Activated CD4-positive, CD25-positive, alpha-beta regulatory T cell treated with anti-CD3 and anti-CD28 coated beads, Interleukin-2, amount 50 U/mL, for 16 hours (primary cell): ENCODE measurements around the gene CKAP2L.

ENCODE experiments used
- DNase-seq: peaks from one replicate; pipeline ENCODE4 v3.0.0-alpha.2; 2020; ENCODE audit warnings: low read depth, low spot score

Gene CKAP2L, protein sequence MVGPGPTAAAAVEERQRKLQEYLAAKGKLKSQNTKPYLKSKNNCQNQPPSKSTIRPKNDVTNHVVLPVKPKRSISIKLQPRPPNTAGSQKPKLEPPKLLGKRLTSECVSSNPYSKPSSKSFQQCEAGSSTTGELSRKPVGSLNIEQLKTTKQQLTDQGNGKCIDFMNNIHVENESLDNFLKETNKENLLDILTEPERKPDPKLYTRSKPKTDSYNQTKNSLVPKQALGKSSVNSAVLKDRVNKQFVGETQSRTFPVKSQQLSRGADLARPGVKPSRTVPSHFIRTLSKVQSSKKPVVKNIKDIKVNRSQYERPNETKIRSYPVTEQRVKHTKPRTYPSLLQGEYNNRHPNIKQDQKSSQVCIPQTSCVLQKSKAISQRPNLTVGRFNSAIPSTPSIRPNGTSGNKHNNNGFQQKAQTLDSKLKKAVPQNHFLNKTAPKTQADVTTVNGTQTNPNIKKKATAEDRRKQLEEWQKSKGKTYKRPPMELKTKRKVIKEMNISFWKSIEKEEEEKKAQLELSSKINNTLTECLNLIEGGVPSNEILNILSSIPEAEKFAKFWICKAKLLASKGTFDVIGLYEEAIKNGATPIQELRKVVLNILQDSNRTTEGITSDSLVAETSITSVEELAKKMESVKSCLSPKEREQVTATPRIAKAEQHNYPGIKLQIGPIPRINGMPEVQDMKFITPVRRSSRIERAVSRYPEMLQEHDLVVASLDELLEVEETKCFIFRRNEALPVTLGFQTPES

GRCh38 chr2:112764071-112765044 is at the start of gene CKAP2L:
TSS of gene CKAP2L (minus strand) at chr2:112764609. CDS start at chr2:112764598, 11 bp downstream.
- DNase-seq: peak; percentile 96

DNA sequence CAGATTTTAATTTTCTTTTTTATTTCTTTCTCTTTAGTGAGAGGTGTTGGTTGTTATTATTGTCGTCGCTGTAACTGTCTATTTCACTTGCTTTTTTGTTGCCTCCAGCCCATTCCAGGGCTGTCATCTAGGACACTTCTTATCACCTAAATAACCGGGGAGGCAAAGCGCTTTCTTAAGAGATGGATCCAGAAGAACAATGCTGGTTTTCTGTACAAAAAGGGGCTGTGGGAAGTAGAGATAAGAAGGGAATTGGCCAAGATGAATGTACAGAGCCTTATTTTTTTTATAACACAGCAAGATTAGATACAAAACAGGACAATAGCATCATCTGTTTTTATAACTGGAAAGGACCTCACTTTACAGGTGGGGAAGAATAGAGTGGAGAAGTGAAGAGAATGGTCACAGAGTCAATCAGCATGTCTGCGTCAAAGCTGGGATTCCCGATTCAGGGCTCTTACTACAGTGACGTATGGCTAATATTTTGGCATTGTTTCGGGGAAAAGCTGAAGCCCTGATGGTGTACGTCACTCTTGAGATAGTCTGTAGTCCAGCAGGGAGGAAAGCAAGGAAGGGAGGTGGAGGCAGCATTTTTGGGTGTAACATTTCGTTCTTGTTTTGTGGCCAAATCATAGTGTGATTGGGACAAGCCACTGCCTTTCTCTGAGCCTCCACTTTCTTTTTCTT is 49.0 kb upstream of the CKAP2L start:
- no peak for DNase-seq

DNA sequence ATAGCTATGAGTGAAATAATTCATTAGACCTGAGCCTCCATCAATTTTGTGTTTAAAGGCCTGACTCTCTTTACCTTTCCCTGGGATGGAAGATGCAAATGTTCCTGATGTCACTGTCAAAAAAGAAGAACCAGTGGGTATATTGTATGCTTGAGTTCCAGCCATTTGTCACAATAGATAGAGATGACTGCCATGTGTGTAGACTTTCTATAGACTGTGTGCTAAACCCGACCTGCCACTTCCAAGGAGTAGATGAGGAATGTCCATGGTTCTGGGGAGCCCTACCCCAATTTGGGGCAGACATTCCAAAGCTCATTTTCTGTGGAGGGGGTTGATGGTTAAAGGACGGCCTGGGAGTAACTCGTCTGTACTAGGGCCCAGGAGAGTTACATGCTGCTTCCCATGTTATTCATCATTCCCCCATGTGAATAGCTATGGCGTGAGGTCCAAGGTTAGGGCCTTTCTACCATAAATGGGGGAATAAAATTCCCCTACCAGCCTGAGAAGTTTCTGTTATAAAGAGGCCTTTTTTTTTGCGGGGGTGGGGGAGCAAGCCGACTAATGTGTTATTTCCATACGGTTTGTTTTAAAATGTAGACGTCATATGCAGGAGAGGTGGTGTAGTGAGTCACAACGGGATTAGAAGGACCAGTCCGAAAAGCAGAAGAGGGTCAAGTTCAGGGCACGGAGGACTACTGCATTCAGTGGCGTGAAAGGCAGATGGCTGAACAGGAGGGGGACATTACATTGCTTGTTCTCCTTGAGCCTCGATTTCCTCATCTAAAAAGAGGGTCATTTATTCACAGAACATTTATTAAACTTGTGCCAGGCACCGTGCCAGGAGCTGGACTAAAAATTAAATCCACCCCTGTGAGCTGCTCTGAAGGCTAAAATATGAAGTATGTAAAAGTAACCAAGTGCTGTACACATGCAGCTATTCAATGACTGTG is 48.2 kb upstream of the CKAP2L start:
- DNase-seq: no peak

DNA sequence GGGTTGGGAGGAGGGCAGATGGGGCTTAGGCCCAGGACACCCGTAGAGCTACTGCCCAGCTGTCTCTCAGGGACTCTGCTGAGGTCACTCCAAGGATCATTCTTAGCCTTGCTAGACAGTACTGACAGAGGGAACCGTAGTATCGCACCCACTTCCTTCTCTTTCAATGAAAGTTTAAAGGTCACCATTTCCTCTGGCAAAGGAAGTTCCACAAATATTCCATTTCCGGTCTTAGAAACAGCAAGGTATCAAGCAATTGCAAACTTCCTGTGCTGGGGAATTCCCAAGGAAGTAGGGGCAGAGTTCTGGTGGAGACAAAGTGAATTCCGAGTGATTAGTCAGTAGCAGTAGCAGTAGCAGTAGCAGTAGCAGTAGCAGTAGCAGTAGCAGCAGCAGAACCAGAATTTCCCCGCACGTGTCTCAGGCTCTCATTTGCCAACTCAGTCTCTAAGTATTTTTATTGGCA is 47.5 kb upstream of the CKAP2L start:
- no peak for DNase-seq

DNA sequence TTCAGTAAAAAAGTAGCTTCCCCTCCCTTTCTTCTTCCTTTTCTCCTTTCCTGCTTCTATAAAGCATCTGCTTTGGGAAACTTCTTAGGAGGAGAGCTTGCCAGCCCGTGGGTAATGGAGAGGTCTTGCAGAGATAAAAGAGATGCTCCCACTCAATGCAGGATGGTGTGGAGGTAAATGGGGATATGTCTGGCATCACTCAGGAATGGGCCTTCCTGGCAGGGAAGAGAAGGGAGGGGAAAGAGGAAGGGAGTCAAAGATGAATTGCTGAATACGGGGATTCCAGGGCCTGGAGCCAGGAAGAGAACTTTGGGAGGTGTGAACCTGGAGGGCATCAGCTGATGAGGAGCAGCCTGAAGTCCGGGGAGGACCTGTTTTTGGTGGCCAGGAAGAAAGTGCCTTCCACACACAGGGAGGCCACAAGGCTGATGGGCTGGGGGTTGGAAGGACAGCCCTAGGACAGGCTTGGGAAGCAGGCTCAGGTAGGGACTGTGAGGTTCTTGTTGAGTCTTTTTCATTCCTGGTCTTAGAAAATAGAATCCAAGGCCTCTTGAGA is 46.9 kb upstream of the CKAP2L start:
- no peak for DNase-seq

- no peak for DNase-seq
Measured at GRCh38 chr2:112809112-112809511, 44.7 kb upstream of the CKAP2L start.

DNA sequence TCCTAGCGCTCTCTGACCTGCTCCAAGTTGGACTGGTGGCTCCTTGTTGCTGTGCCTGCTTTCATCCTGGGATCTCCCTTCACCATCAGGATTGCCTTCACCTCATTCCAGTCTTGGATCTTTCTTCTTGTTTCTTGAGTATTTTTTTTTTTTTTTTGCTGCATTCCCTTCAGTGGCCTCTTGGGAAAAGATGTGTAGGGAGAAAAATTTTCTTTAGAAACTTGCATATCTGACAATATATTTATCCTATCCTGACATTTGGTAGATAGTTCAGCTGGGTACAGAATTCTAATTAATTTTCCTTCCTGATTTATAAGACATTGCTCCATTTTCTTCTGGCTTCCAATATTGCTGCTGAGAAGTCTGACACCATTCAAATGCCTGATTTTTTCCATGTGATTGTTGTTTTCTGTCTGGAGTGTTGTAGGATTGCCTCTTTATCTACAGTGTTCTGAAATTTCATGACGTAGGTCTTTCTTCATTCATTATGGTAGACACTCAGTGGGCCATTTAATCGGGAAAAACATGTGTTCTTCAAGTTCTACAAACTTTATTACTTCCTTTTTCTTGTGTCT is 42.9 kb upstream of the CKAP2L start:
- DNase-seq: no peak

DNA sequence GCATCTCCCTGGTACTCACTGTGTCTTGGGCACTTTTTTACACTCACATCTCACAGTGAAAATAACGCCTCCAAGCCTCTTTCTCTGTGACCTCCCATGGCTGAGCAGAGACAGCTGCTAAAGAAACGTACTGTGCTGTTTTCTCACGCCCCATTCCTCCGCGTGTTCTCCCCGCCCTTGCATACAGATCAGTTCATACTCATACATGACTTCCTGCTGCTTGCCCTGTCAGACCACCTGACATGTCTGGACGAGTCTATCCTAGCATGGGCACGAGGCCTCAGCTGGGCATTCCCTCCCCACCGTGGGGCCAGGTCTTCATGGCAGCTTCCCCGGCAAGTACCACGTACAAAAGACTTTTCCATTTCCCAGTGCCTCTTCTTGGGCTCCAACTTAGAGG is 41.1 kb upstream of the CKAP2L start:
- DNase-seq: no peak

GRCh38 chr2:112803691-112804521 is 39.5 kb upstream of the CKAP2L start:
- DNase-seq: no peak

DNA sequence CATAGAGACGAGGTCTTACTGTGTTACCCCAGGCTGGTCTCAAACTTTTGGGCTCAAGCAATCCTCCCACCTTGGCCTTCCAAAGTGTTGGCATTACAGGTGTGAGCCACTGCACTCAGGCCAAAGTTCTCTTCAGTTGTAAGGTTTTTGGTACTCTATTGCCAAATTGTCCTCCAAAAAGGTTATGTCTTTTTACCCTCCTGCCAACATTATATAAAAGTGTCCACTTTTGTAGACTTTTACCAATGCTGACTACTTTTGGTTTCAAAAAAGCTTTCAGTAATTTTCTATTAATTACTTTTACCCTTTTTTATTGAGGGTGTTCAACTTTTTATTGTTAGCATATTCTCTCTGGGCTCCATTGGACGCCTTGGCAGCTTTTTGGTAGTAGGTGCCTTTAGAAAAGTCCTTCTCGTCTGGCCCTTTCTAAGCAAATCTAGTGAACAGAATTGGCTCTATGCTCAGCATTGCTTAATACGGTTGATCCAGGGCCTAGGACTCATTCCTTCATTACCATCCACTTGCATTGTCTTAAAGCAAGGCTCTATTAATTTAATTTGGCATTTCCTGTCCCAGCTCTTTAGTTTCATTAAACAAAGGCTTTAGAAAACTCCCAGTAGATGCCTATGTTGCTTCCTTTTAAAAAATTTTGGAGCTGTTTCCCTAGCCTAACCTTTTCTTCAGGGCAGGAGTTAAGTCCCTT is 36.6 kb upstream of the CKAP2L start:
- no peak for DNase-seq

DNA sequence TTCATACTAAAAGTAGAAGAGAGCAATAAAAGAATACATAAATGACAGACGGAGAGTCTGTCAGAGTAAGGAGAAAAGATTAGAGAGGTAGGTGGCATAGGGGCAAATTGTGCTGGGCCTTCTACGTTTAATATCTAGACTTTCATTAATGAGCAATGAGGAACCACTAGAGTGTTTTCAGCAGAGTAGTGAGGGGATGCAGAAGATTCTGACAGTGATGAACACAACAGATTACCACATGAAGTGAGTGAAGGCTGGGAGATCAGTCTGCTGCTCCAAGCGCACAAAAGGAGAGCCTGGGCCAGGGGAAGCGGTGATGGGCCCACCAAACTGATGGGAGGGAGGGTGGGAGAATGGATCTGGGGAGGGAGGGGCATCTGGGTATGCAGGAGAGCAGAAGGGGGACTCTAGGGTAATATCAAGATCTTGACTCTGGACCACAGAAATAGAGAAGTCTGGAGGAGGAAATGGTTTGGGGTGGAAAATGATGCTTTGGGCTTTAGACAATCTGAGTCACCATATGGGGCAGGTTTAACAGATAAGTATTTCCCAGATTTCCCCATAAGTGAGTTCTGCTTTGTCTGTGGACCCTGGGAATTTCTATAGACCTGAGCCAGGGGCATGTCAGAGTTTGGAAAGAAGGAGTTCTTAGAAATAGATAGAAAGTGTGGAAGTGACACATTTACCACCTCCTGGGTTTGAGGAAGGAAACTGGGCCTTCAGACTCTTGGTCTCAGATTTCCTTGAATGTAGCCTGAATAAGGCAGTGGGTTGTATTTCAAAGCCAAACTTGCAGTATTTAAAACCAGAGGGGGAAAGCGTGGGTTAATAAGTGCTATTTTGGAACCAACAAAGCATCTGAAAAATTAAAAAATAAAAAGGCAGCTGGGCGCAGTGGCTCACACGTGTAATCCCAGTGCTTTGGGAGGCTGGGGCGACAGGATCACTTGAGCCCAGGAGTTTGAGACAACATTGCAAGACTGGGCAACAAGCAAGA is 34.9 kb upstream of the CKAP2L start:
- no peak for DNase-seq

- DNase-seq: no peak
Measured at GRCh38 chr2:112796486-112796885, 32.1 kb upstream of the CKAP2L start.

GRCh38 chr2:112795774-112796173 is 31.4 kb upstream of the CKAP2L start:
- DNase-seq: no peak

DNA sequence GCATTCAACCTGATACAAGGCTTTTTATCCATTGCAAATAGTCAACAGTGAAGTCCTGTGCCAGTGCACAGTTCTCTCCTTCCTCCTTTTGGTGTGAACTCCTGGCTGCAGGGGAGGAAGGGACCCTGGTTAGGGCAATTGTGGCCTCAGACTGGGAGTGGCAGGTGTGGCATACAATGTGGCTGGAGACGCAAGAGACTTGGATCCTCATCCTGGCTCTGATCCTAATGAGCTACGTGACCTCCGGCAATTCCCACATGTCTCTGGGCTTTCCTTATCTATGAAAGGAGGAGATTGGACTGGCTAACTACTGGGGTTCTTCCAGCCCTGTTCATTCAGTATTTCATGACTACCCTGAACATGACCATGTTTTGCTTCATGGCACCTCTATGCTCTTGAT is 30.4 kb upstream of the CKAP2L start:
- no peak for DNase-seq

GRCh38 chr2:112794131-112794733 is 29.8 kb upstream of the CKAP2L start:
- DNase-seq: no peak

DNA sequence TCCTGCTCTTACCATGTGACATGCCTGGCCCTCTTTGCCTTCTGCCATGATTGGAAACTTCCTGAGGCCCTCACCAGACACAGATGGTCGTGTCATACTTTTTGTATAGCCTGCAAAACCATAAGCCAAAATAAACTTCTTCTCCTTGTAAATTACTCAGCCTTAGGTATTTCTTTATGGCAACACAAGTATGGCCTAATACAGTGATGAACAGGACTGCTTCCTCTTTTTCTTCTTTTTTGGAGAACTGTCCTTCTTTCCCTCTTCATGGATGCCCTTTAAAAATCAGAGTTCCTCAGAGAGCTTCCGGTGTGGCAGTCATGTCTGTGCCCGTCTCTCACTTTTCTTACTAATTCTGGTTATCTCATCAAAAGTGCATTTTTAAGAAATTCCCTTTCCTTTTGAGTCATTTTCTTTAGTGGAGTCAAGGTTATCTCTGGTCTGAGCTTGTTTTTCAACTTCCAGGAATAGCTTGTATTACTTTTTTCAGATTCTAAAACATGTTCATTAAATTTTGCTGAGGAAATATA is 29.1 kb upstream of the CKAP2L start:
- DNase-seq: no peak
